ENCODE measurements around the gene WNT9A.

- TF ChIP-seq CTCF (conservative IDR thresholded peaks at IDR 0.05; ENCODE audit: low read depth, low read length) (no peak), SMC3 (IDR thresholded peaks at IDR 0.05; ENCODE audit: low read depth, low read length) (no peak), POLR2A (IDR thresholded peaks at IDR 0.05; ENCODE audit: low read depth, low read length) (no peak), MAZ (IDR thresholded peaks at IDR 0.05; ENCODE audit: borderline replicate concordance, low read depth, low read length) (no peak), BHLHE40 (IDR thresholded peaks at IDR 0.05; ENCODE audit: low read depth, low read length) (no peak), CEBPB (IDR thresholded peaks at IDR 0.05; ENCODE audit: low read depth, low read length) (no peak), MAFK (IDR thresholded peaks at IDR 0.05; ENCODE audit: low read depth, low read length) (no peak), FOS (IDR thresholded peaks at IDR 0.05; ENCODE audit: low read depth, low read length) (no peak), RFX5 (IDR thresholded peaks at IDR 0.05; ENCODE audit: low read depth, low read length) (no peak), RAD21 (IDR thresholded peaks at IDR 0.05; ENCODE audit: low read length) (no peak)
Observed at GRCh38 chr1:227929751-227930472, 17.8 kb downstream of the WNT9A start.
